ENCODE results near the gene TMEM200C. TPM values are rescaled to one million over a fixed set of nuclear protein-coding genes. Genes with fewer than 3 reads are reported as not detected.

Gene TMEM200C
- total RNA-seq (2021; fragmentation: NEBNext Ultra II Directional; extraction: Animal tissue kit (Norgen Biotek cat#: 25700)) = not detected
- long read RNA-seq = 0 reads

- H3K9me3 Mint-ChIP-seq = peaks cover 5% of the 10 kb centered on the region; the same call in 1 of the 2 replicates
- no peak for TF ChIP-seq CTCF (IDR thresholded peaks at IDR 0.05)
- peaks cover 8% of the 10 kb centered on the region for H3K27me3 Mint-ChIP-seq (ENCODE audit: insufficient read depth)
- no peak for DNase-seq
- H3K27ac Mint-ChIP-seq = no peak within 1 kb of the TSS
- H3K36me3 Mint-ChIP-seq (ENCODE audit: low read depth) = no peaks in the 10 kb centered on the region
- no peak within 1 kb of the TSS for H3K4me3 Mint-ChIP-seq
- H3K4me1 Mint-ChIP-seq (ENCODE audit: low read depth) = no peaks in the 10 kb centered on the region
Measured at GRCh38 chr18:5895299-5895875, at the start of gene TMEM200C. Gene TMEM200C, minus strand, starts transcription at chr18:5895522. Its CDS starts 3,459 bp downstream, at chr18:5892063.

- H3K27ac Mint-ChIP-seq = no peak overlapping the region
- H3K9me3 Mint-ChIP-seq = peaks cover 40% of the 10 kb centered on the region
- no peaks in the 10 kb centered on the region for H3K27me3 Mint-ChIP-seq (ENCODE audit: insufficient read depth)
- H3K36me3 Mint-ChIP-seq (ENCODE audit: low read depth) = no peaks in the 10 kb centered on the region
- DNase-seq = no peak
- TF ChIP-seq CTCF (IDR thresholded peaks at IDR 0.05) = no peak
- no peak overlapping the region for H3K4me3 Mint-ChIP-seq
- H3K4me1 Mint-ChIP-seq (ENCODE audit: low read depth) = no peaks in the 10 kb centered on the region
Measured at GRCh38 chr18:5944448-5944847, 49.1 kb upstream of the TMEM200C start.

- Mint-ChIP-seq H3K4me1 (ENCODE audit: low read depth) (no peaks in the 10 kb centered on the region), H3K36me3 (ENCODE audit: low read depth) (no peaks in the 10 kb centered on the region), H3K9me3 (peaks cover 42% of the 10 kb centered on the region), H3K27me3 (ENCODE audit: insufficient read depth) (no peaks in the 10 kb centered on the region), H3K27ac (no peak overlapping the region), H3K4me3 (no peak overlapping the region)
- no peak for DNase-seq
- TF ChIP-seq CTCF (IDR thresholded peaks at IDR 0.05) = no peak
Measured at GRCh38 chr18:5943514-5943913, 48.2 kb upstream of the TMEM200C start.

- Mint-ChIP-seq H3K4me1 (ENCODE audit: low read depth) (no peaks in the 10 kb centered on the region), H3K36me3 (ENCODE audit: low read depth) (peaks cover 1% of the 10 kb centered on the region; the same call in 1 of the 2 replicates), H3K9me3 (peaks cover 43% of the 10 kb centered on the region), H3K27me3 (ENCODE audit: insufficient read depth) (no peaks in the 10 kb centered on the region), H3K4me3 (no peak overlapping the region), H3K27ac (no peak overlapping the region)
- DNase-seq = no peak
- no peak for TF ChIP-seq CTCF (IDR thresholded peaks at IDR 0.05)
Measured at GRCh38 chr18:5942591-5942990, 47.3 kb upstream of the TMEM200C start.

- Mint-ChIP-seq H3K4me3 (no peak overlapping the region), H3K9me3 (peaks cover 42% of the 10 kb centered on the region), H3K4me1 (ENCODE audit: low read depth) (no peaks in the 10 kb centered on the region), H3K36me3 (ENCODE audit: low read depth) (peaks cover 5% of the 10 kb centered on the region; the same call in 1 of the 2 replicates), H3K27me3 (ENCODE audit: insufficient read depth) (no peaks in the 10 kb centered on the region; the same call in 1 of the 2 replicates), H3K27ac (no peak overlapping the region)
- no peak for DNase-seq
- no peak for TF ChIP-seq CTCF (IDR thresholded peaks at IDR 0.05)
Measured at GRCh38 chr18:5941890-5942289, 46.6 kb upstream of the TMEM200C start.
